ENCODE measurements around the gene C20orf204. TPM values are rescaled to one million over a fixed set of nuclear protein-coding genes. Genes with fewer than 3 reads are reported as not detected.
A peak's percentile ranks its signal among the peaks of the same experiment; 100 is the strongest.

The C20orf204 gene
- total and polyA plus RNA-seq, 9 of the 15 experiments (the other 6 are each of a cell fraction or from before 2014, with no cell fraction given): 0.11 to 1.1 (median 0.36) TPM; not detected in 2

- 0 out of 2 replicates have a peak, but pooled peaks have one; percentile 20 for TF ChIP-seq SMC3 (conservative IDR thresholded peaks at IDR 0.05; ENCODE audit: insufficient read depth, low read depth, low read length)
- TF ChIP-seq HDAC1 (IDR thresholded peaks at IDR 0.05): peak in 1 of 2 experiments; percentile 41; a peak in 1 of 4 replicates
- no peak for TF ChIP-seq ZBTB34 (CRISPR knock-in tag; IDR thresholded peaks at IDR 0.05)
- TF ChIP-seq TOE1 (IDR thresholded peaks at IDR 0.05; ENCODE audit: borderline replicate concordance): peak; percentile 54; the same call in 1 of the 2 replicates
- no peak for TF ChIP-seq TOE1 (CRISPR knock-in tag; IDR thresholded peaks at IDR 0.05; ENCODE audit: borderline replicate concordance, low read depth)
- 0 out of 2 replicates have a peak, but pooled peaks have one; percentile 58 for TF ChIP-seq MTA3 (IDR thresholded peaks at IDR 0.05; ENCODE audit: borderline replicate concordance)
- TF ChIP-seq VEZF1 (CRISPR knock-in tag; IDR thresholded peaks at IDR 0.05): peak; percentile 86
- TF ChIP-seq TAF9B (IDR thresholded peaks at IDR 0.05; ENCODE audit: partially characterized antibody): no peak
- TF ChIP-seq EGR1 (conservative IDR thresholded peaks at IDR 0.05): peak; percentile 87
- no peak for TF ChIP-seq PBX2 (CRISPR knock-in tag; IDR thresholded peaks at IDR 0.05; ENCODE audit: low read depth)
- no peak for TF ChIP-seq PBX2 (tag; conservative IDR thresholded peaks at IDR 0.05; ENCODE audit: low read depth)
- TF ChIP-seq HMG20B (CRISPR knock-in tag; IDR thresholded peaks at IDR 0.05): 0 out of 2 replicates have a peak, but pooled peaks have one; percentile 55
- TF ChIP-seq PTTG1 (tag; IDR thresholded peaks at IDR 0.05; ENCODE audit: low read depth): no peak
- 0 out of 4 replicates have a peak, but pooled peaks of 1 of the 2 experiments have one; percentile 1 for TF ChIP-seq KDM4B (IDR thresholded peaks at IDR 0.05; ENCODE audit: borderline replicate concordance in 2 of 2, low read depth in 1 of 2)
- TF ChIP-seq ETV5 (CRISPR knock-in tag; IDR thresholded peaks at IDR 0.05; ENCODE audit: low read depth): 0 out of 2 replicates have a peak, but pooled peaks have one; percentile 42
- TF ChIP-seq KAT8 (IDR thresholded peaks at IDR 0.05; ENCODE audit: low read depth): no peak
- TF ChIP-seq TARDBP (IDR thresholded peaks at IDR 0.05): no peak
- no peak for TF ChIP-seq E2F4 (CRISPR knock-in tag; IDR thresholded peaks at IDR 0.05; ENCODE audit: low read depth)
- TF ChIP-seq PCBP2 (IDR thresholded peaks at IDR 0.05; ENCODE audit: low read depth, low read length, poor library complexity, severe bottlenecking): no peak
- no peak for TF ChIP-seq MXI1 (IDR thresholded peaks at IDR 0.05; ENCODE audit: low read depth, low read length)
These were observed 14.5 kb downstream of the C20orf204 start (continued) for GRCh38 chr20:64050261-64051032.
